IPS-15b (cell line): ENCODE data around the gene POMGNT1.

Source experiments
- H3K27me3 ChIP-seq: one replicate; pipeline ENCODE4 v1.6.1; 2013; ENCODE audit warnings: low read length; ENCODE audit not compliant: control insufficient read depth, insufficient read depth
- H3K36me3 ChIP-seq: one replicate; pipeline ENCODE4 v1.6.1; 2013; ENCODE audit warnings: low read length; ENCODE audit not compliant: control insufficient read depth, insufficient read depth
- H3K4me1 ChIP-seq: one replicate; pipeline ENCODE4 v1.6.1; 2013; ENCODE audit warnings: mild to moderate bottlenecking, low read length; ENCODE audit not compliant: control insufficient read depth, insufficient read depth
- H3K4me3 ChIP-seq: one replicate; pipeline ENCODE4 v1.5.1; 2013; ENCODE audit warnings: low read depth, low read length
- H3K9ac ChIP-seq: one replicate; pipeline ENCODE4 v1.6.1; 2013; ENCODE audit warnings: low read depth, mild to moderate bottlenecking, low read length
- H3K9me3 ChIP-seq: one replicate; pipeline ENCODE4 v1.6.1; 2013; ENCODE audit warnings: mild to moderate bottlenecking, low read length; ENCODE audit not compliant: control insufficient read depth, insufficient read depth

The POMGNT1 gene

DNA sequence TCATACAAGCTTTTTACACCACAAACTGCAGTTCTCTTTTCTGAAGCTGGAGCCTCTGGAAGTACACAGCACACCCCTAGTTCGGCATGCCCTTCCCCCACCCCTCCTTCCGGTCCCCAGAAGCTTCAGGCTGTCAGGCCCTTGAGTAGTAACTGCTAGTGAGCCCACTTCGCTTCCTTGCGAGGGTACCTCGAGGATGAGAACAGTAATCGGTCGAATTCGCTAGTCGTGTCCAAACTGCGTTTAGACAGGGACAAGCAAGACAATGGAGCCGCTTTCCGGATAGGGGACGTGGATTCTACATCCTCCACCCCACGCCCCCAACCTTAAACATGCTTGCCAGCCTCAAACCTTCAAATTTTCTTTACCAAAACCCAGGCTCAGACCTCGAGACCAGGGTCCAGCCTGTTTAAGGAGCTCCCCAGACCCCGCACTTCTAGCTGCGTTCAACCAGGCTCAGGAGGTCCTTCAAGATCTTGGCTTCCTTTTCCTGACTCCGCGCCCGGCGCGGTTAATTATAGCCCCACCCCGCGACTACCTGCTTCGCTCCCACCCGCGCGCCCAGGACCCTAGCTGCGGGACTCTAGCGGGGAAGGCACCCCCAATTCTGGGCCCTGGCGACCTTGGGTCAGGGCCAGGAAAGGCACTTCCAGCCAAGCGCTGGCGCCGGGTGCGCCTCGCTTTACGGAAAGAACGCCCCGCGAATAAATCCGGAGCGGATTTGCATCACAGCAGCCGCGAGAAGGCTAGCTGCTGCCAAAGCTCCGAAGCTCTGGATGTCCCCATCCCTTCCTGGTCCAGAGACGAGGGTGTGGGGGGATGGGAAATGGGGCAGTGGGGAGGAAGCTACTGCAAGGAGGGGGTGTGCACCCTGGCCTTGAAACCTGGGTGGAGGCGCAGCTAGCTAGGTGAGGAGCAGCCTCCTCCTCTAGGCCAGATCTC lies 31.4 kb downstream of the POMGNT1 start:
- H3K9ac ChIP-seq, result peak overlapping the region; percentile 54
- no peaks in the 10 kb centered on the region for H3K9me3 ChIP-seq
- peaks cover 11% of the 10 kb centered on the region for H3K4me1 ChIP-seq
- H3K27me3 ChIP-seq, result peaks cover 20% of the 10 kb centered on the region
- peak overlapping the region; percentile 40 for H3K4me3 ChIP-seq
- H3K36me3 ChIP-seq, result no peaks in the 10 kb centered on the region

GRCh38 chr1:46160212-46160611 lies 38.0 kb downstream of the POMGNT1 start:
- Histone ChIP-seq H3K4me3 (no peak overlapping the region), H3K36me3 (no peaks in the 10 kb centered on the region), H3K9me3 (no peaks in the 10 kb centered on the region), H3K4me1 (no peaks in the 10 kb centered on the region), H3K9ac (no peak overlapping the region), H3K27me3 (no peaks in the 10 kb centered on the region)

DNA sequence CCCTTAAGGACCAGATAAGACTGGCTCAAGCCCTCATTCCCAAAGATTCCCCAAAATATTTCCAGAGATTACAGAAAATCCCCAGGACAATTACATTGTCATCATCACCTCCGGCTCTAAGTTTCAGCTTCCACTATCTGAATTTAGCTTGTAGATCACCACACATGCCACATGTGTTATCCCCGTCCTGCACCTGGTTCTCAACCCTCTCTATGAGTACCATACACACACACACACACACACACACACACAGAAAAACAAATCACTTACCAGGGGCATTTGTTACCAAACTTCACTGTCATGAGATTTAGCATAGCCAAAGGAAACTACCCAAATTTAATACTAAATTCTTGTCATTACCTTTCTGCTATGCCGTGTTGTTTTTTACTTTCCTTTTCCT lies 38.7 kb downstream of the POMGNT1 start:
- Histone ChIP-seq H3K9me3 (no peaks in the 10 kb centered on the region), H3K36me3 (no peaks in the 10 kb centered on the region), H3K4me1 (no peaks in the 10 kb centered on the region), H3K9ac (no peak overlapping the region), H3K4me3 (no peak overlapping the region), H3K27me3 (no peaks in the 10 kb centered on the region)

GRCh38 chr1:46158312-46159281 lies 39.6 kb downstream of the POMGNT1 start:
- Histone ChIP-seq H3K9ac (no peak overlapping the region), H3K36me3 (no peaks in the 10 kb centered on the region), H3K27me3 (no peaks in the 10 kb centered on the region), H3K4me1 (no peaks in the 10 kb centered on the region), H3K4me3 (no peak overlapping the region), H3K9me3 (no peaks in the 10 kb centered on the region)

- Histone ChIP-seq H3K9ac (no peak overlapping the region), H3K27me3 (no peaks in the 10 kb centered on the region), H3K4me3 (no peak overlapping the region), H3K9me3 (no peaks in the 10 kb centered on the region), H3K4me1 (no peaks in the 10 kb centered on the region), H3K36me3 (no peaks in the 10 kb centered on the region)
Observed at GRCh38 chr1:46157916-46158311, 40.3 kb downstream of the POMGNT1 start.

- Histone ChIP-seq H3K9ac (no peak overlapping the region), H3K27me3 (no peaks in the 10 kb centered on the region), H3K9me3 (no peaks in the 10 kb centered on the region), H3K4me3 (no peak overlapping the region), H3K4me1 (no peaks in the 10 kb centered on the region), H3K36me3 (no peaks in the 10 kb centered on the region)
Observed at GRCh38 chr1:46153732-46154131, 44.5 kb downstream of the POMGNT1 start.

- Histone ChIP-seq H3K9ac (no peak overlapping the region), H3K4me3 (no peak overlapping the region)
Observed at GRCh38 chr1:46153228-46153627, 45.0 kb downstream of the POMGNT1 start.

DNA sequence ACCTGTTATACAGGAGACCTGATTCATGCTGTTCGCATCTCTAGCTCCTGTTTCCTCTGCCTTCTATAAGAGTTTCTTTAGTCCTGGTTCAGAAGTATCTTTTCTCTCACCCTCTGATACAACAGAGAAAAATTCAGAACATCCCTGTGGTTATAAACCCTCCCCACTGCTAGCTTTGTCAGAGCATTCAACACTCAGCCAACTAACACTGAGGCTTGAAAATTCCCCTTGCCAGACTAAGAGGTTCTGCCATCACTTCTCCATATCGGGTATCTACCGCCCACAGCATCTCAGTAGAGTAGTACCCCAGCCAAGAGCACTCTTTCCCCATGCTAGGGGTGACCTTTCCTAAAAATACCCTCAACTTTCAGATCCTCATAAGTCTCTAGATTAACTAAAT lies 46.2 kb downstream of the POMGNT1 start:
- no peaks in the 10 kb centered on the region for H3K27me3 ChIP-seq
- H3K36me3 ChIP-seq, result no peaks in the 10 kb centered on the region
- H3K4me3 ChIP-seq, result no peak overlapping the region
- H3K4me1 ChIP-seq, result no peaks in the 10 kb centered on the region
- H3K9ac ChIP-seq, result no peak overlapping the region
- no peaks in the 10 kb centered on the region for H3K9me3 ChIP-seq

More at GRCh38 chr1:46153228-46153627, 45.0 kb downstream of the POMGNT1 start:
- Histone ChIP-seq H3K9me3 (no peaks in the 10 kb centered on the region), H3K36me3 (no peaks in the 10 kb centered on the region), H3K4me1 (no peaks in the 10 kb centered on the region), H3K27me3 (no peaks in the 10 kb centered on the region)

DNA sequence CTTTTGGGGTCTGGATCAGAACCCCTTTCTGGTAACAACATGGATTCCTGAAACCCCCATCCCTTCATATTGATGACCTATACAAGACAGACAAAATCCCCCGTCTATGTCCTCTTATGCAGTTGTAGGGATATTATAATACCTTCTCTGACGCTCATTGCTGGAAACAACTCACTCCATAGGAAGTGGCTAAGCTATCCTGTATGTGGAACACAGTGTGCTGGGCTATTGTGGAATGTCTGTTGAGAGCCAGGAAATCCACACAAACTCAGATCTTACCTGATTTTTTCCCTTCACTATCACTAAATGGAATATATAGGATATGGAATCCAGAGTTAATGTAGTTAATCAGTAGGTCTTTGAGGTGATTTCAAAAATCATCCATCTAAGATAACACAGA lies 48.1 kb downstream of the POMGNT1 start:
- H3K9me3 ChIP-seq, result no peaks in the 10 kb centered on the region
- H3K4me1 ChIP-seq, result no peaks in the 10 kb centered on the region
- H3K27me3 ChIP-seq, result no peaks in the 10 kb centered on the region
- no peak overlapping the region for H3K9ac ChIP-seq
- H3K36me3 ChIP-seq, result no peaks in the 10 kb centered on the region
- H3K4me3 ChIP-seq, result no peak overlapping the region

- Histone ChIP-seq H3K4me3 (no peak overlapping the region), H3K9me3 (no peaks in the 10 kb centered on the region), H3K9ac (no peak overlapping the region), H3K27me3 (no peaks in the 10 kb centered on the region), H3K36me3 (no peaks in the 10 kb centered on the region), H3K4me1 (no peaks in the 10 kb centered on the region)
Observed at GRCh38 chr1:46148318-46148717, 49.9 kb downstream of the POMGNT1 start.
